GM06990 (cell line): ENCODE results near the gene PYGM.

Source experiments
- DNase-seq: peaks from one replicate; pipeline ENCODE4 v3.0.0-alpha.2; 2011; ENCODE audit not compliant: insufficient read length; ENCODE audit errors: extremely low read depth
- H3K27me3 ChIP-seq: replicated peaks from 2 replicates; pipeline ENCODE4 v1.6.0; 2011; ENCODE audit warnings: low read length; ENCODE audit not compliant: control insufficient read depth, insufficient read depth
- H3K36me3 ChIP-seq: 2 replicates; pipeline ENCODE4 v1.5.1; 2011; ENCODE audit warnings: low read length; ENCODE audit not compliant: control insufficient read depth, insufficient read depth
- H3K4me3 ChIP-seq: replicated peaks from 2 replicates; pipeline ENCODE4 v1.5.1; 2011; ENCODE audit warnings: low read depth, mild to moderate bottlenecking, control low read depth, low read length
- TF ChIP-seq, protein P1 (sequence below): IDR thresholded peaks from 2 replicates; pipeline ENCODE4 v1.5.1; 2011; ENCODE audit warnings: low read length, control low read depth, mild to moderate bottlenecking, inconsistent platforms; ENCODE audit not compliant: insufficient read depth, poor library complexity, severe bottlenecking

Gene PYGM

DNA sequence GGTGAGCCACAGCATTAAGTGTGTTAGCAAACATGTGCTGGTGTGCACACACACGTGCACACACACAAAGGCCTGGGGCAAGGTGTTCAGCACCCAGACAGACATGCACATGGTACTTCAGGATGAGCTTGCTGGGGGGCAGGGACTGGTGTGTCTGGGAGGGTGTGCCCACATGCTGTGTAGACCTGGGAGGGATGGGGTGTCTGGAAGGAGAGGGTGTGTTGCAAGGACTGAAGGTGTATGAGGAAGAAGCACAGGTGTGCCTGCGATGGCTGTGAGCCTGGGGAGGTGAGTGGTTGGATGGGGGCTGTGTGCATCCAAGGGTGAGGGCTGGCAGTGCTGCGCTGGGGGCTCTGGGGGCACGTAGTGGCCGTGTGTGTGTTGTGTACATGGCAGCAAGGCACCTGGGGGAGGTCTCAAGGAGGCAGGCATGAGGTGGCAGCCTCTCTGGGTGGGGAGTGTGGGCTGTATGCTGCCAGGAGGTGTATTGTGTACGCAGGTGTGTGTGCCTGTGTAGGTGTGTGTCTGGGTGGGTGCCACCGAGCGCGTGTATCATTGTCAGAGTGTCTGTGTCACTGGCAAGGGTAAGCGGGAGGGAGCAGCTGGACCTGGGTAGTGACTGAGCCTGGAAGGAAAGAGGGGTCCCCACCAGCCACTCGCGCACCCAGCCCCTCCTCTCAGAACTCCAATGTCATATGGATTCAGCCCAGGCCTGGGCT, 39.0 kb downstream of the PYGM start:
- Histone ChIP-seq H3K4me3 (no peak overlapping the region), H3K36me3 (no peaks in the 10 kb centered on the region), H3K27me3 (no peaks in the 10 kb centered on the region; the same call in none of the 2 replicates)
- TF ChIP-seq, protein P1, sequence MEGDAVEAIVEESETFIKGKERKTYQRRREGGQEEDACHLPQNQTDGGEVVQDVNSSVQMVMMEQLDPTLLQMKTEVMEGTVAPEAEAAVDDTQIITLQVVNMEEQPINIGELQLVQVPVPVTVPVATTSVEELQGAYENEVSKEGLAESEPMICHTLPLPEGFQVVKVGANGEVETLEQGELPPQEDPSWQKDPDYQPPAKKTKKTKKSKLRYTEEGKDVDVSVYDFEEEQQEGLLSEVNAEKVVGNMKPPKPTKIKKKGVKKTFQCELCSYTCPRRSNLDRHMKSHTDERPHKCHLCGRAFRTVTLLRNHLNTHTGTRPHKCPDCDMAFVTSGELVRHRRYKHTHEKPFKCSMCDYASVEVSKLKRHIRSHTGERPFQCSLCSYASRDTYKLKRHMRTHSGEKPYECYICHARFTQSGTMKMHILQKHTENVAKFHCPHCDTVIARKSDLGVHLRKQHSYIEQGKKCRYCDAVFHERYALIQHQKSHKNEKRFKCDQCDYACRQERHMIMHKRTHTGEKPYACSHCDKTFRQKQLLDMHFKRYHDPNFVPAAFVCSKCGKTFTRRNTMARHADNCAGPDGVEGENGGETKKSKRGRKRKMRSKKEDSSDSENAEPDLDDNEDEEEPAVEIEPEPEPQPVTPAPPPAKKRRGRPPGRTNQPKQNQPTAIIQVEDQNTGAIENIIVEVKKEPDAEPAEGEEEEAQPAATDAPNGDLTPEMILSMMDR = no peak
- DNase-seq = no peak

DNA sequence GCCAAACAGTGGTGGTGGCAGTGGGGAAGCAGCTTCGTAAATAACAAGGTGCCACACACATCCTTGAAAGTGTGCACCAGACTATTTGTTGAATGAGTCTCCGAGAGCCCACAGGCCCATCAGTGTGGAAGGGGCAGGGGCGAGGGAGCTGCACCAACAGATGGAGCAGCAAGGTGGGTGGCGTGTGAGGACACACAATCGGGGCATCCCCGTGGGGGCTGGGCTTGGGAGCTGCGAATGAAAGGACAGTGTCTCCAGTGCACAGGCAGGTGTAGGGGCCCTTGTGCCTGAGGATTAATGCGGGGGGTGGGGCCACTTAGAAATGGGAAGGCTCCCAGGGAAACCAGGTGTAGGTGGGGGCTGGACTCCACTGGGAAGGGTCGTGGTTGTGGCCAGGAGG, 39.6 kb downstream of the PYGM start:
- Histone ChIP-seq H3K36me3 (no peaks in the 10 kb centered on the region), H3K27me3 (no peaks in the 10 kb centered on the region; the same call in none of the 2 replicates), H3K4me3 (no peak overlapping the region)
- DNase-seq = no peak
- TF ChIP-seq, protein P1 = no peak

DNA sequence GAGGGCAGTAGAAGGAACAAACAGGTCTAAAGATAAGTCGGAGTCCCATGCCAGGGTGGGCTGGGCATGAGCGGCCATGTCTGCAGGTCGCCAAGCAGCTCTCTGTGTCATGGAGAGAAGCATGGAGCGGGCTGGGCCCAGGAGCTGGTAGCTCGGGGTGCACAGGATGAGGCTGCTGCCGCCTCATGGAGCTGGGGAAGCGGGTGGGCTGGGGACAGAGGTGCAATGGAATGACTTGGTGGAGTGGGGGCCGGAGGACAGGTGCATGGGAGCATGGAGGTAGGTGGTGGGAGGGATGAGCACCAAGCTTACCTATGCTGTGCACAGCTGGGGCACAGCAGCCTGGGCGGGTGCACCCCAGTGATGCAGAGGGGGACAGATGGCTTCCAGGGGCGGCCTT, 40.4 kb downstream of the PYGM start:
- TF ChIP-seq, protein P1 = no peak
- H3K36me3 ChIP-seq = no peaks in the 10 kb centered on the region
- no peak overlapping the region for H3K4me3 ChIP-seq
- H3K27me3 ChIP-seq = no peaks in the 10 kb centered on the region; the same call in none of the 2 replicates
- DNase-seq = no peak

DNA sequence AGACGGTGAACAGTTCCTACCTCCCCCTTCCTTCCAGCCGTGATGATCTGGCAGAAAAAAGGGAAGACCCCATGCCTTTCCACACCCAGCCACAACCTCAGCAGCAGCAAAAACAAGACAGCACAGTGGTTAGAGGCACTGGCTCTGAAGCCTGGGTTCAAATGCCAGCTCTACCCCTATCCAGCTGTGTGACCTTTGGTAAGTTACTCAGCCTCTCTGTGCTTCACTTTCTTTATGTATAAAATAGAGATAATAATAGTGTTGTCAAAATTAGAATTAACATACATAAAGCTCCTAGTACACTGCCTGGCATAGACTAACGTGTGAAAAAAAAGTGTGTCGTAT, 41.0 kb downstream of the PYGM start:
- TF ChIP-seq, protein P1 = no peak
- H3K4me3 ChIP-seq = no peak overlapping the region
- H3K27me3 ChIP-seq = no peaks in the 10 kb centered on the region; the same call in none of the 2 replicates
- no peaks in the 10 kb centered on the region for H3K36me3 ChIP-seq
- no peak for DNase-seq

DNA sequence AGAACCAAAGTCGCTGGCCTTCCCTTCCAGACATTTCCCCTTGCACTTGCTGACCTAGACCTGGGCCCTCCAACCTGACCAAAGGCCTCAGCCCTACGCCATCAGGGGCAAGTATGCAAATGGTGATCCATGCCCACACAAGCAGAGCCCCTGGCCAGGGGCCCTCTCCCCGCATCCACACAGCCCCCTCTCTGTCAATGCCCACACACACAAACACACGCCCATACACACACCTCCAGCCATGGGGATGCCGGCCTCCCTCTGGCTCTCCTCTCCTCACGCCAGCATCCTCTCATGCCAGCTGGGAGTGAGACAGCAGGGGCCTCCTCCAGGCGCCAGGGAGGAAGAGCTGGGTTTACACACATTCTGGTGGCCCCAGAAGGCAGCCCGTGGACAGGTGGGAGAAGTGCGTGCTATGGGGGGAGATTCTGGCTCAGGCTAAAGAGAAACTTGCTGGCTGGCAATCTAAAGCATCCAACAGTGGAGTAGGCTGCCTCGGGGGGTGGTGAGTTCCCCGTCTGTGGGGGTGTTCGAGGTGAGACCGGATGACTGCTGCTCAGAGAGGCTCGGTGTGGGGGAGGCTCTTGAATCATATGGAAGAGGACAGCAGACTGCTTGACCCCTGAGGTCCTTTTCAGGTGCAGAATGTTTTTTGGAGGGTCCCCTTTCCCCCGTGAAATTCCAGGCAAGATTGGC, 41.5 kb downstream of the PYGM start:
- DNase-seq = no peak
- H3K27me3 ChIP-seq = no peaks in the 10 kb centered on the region; the same call in none of the 2 replicates
- H3K4me3 ChIP-seq = no peak overlapping the region
- no peaks in the 10 kb centered on the region for H3K36me3 ChIP-seq
- TF ChIP-seq, protein P1 = no peak
